Testis (tissue), 3 donors: ENCODE measurements around the gene GINS2. TPM values are rescaled to one million over a fixed set of nuclear protein-coding genes. Genes with fewer than 3 reads are reported as not detected.

ENCODE experiments used
- DNase-seq: peaks from one replicate; pipeline ENCODE4 v3.0.0-alpha.2; 2019
- H3K27ac ChIP-seq, 2 donors: fragments of 200-600 bp; sonication (generic); one replicate each; pipeline ENCODE4 v1.5.1; 2019
- H3K27me3 ChIP-seq: fragments of 200-600 bp; sonication (generic); one replicate; pipeline ENCODE4 v1.5.1; 2019
- H3K36me3 ChIP-seq: fragments of 200-600 bp; sonication (generic); one replicate; pipeline ENCODE4 v1.5.1; 2017; ENCODE audit warnings: low read depth; ENCODE audit errors: missing control alignments
- H3K4me1 ChIP-seq: fragments of 200-600 bp; sonication (generic); one replicate; pipeline ENCODE4 v1.5.1; 2019
- H3K4me3 ChIP-seq, 2 donors: fragments of 200-600 bp; sonication (generic); one replicate each; pipeline ENCODE4 v1.5.1; 2017 to 2019
- H3K9me3 ChIP-seq: fragments of 200-600 bp; sonication (generic); one replicate; pipeline ENCODE4 v1.5.1; 2017
- CTCF ChIP-seq, 3 experiments: fragments of 450-650 bp in 2 of 3; fragments of 200-600 bp in 1 of 3; sonication (generic) in 1 of 3; IDR thresholded peaks; one replicate each; pipeline ENCODE4 v1.5.1; 2016 to 2019; ENCODE audit warnings: antibody characterized with exemption in 3 of 3, mild to moderate bottlenecking in 2 of 3, moderate library complexity in 1 of 3
- POLR2A ChIP-seq: fragments of 450-650 bp; IDR thresholded peaks from one replicate; pipeline ENCODE4 v1.6.1; 2017; ENCODE audit warnings: antibody characterized with exemption, mild to moderate bottlenecking, moderate library complexity
- WGBS, 2 donors: methylation state at CpG; one replicate each; pipeline ENCODE4 v1.1.5; 2018; 5-methylcytosine and 5-hydroxymethylcytosine counted together
- intact Hi-C: fragments of 100-400 bp; cut with DNase I; formaldehyde crosslinking; loops from one replicate; pipeline ENCODE4 v1.15.1; 2023; ENCODE audit warnings: low total_unique reads
- polyA plus RNA-seq: library from polyadenylated mRNA; stranded (reverse); fragments of 350-450 nt; fragmentation: Illumina TruSeq; extraction: RNeasy Lipid Tissue Mini Kit (QIAGEN cat#74804); gene quantifications from one replicate; pipeline ENCODE4 v1.2.3, GENCODE V29; 2014; ENCODE audit warnings: low read depth, low replicate concordance; ENCODE audit not compliant: insufficient read depth
- total RNA-seq, 2 donors: library from RNA; depleted of rRNA; stranded (reverse); fragments of >200 nt; gene quantifications; one replicate each; pipeline ENCODE4 v1.2.3, GENCODE V29; 2016

The GINS2 gene
- total and polyA plus RNA-seq, 3 donors from 2014 or later = 8.9 to 13.8 (median 11.8) TPM

GRCh38 chr16:85715169-85716021, 26.6 kb upstream of the GINS2 start:
- TF ChIP-seq POLR2A = no peak
- no peak for TF ChIP-seq CTCF (IDR thresholded peaks at IDR 0.05)
- no peaks in the 10 kb centered on the region for H3K9me3 ChIP-seq
- no peaks in the 10 kb centered on the region for H3K27me3 ChIP-seq
- intact Hi-C loops = no loop called here
- no peak for DNase-seq
- no peak overlapping the region for H3K4me3 ChIP-seq
- H3K36me3 ChIP-seq = no peaks in the 10 kb centered on the region
- H3K4me1 ChIP-seq = peaks cover 3% of the 10 kb centered on the region
- no peak overlapping the region for H3K27ac ChIP-seq
- WGBS, 2 donors = 55 to 57% methylated on average over 22 of the region's 22 CpGs

DNA sequence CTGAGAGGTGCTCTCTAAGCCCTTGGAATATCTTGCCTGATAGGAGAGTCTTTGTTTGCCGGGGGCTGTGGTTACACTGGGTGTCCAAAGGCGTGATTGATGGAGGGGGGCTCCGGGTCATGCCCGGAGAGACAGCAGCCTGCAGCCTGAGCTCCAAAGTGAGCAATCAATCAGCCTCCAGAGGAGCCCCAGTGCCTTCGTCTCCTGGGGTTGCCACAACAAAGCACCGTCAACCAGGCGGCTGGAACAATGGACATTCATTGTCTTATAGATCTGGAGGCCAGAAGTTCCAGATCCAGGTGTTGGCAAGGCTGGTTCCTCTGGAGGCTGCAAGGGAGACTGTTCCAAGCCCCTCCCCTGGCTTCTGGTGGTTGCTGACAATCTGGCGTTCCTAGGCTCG, 24.0 kb upstream of the GINS2 start:
- 67 to 69% methylated on average over 2 to 9 of the region's 9 CpGs for WGBS, 2 donors

GRCh38 chr16:85711982-85712587, 23.3 kb upstream of the GINS2 start:
- DNase-seq = no peak
- H3K4me3 ChIP-seq = no peak overlapping the region
- no peaks in the 10 kb centered on the region for H3K36me3 ChIP-seq
- H3K4me1 ChIP-seq = no peaks in the 10 kb centered on the region
- no peaks in the 10 kb centered on the region for H3K9me3 ChIP-seq
- H3K27me3 ChIP-seq = no peaks in the 10 kb centered on the region
- TF ChIP-seq CTCF (IDR thresholded peaks at IDR 0.05) = no peak
- no peak for TF ChIP-seq POLR2A
- no peak overlapping the region for H3K27ac ChIP-seq
- WGBS, 2 donors = 96 to 97% methylated on average over 5 to 6 of the region's 6 CpGs
- intact Hi-C loops = no loop called here

More for the DNA sequence above, 24.0 kb upstream of the GINS2 start:
- intact Hi-C loops = no loop called here
- no peak for DNase-seq
- no peaks in the 10 kb centered on the region for H3K27me3 ChIP-seq
- no peaks in the 10 kb centered on the region for H3K36me3 ChIP-seq
- peaks cover 3% of the 10 kb centered on the region for H3K4me1 ChIP-seq
- H3K9me3 ChIP-seq = no peaks in the 10 kb centered on the region
- no peak overlapping the region for H3K27ac ChIP-seq
- TF ChIP-seq CTCF (IDR thresholded peaks at IDR 0.05) = no peak
- TF ChIP-seq POLR2A = no peak
- no peak overlapping the region for H3K4me3 ChIP-seq

DNA sequence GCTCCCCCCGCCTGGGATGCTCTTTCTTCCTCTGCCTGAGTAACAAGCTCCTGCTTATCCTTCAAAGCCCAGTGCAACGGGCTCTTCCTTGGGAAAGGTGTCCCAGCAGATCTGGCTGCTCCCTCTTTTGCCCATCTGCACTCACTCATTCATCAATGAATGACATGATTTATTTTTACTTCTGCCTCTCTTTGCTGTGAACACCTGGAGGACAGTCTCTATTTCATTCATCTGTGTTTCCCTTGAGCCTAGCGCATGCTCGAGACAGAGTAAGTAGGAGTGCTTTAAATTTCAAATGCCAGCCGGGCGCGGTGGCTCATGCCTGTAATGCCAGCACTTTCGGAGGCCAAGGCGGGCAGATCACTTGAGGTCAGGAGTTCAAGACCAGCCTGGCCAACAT, 22.0 kb upstream of the GINS2 start:
- no peaks in the 10 kb centered on the region for H3K36me3 ChIP-seq
- no peak overlapping the region for H3K27ac ChIP-seq
- H3K4me1 ChIP-seq = no peaks in the 10 kb centered on the region
- no peaks in the 10 kb centered on the region for H3K27me3 ChIP-seq
- no peak for DNase-seq
- no peaks in the 10 kb centered on the region for H3K9me3 ChIP-seq
- WGBS, 2 donors = 91 to 95% methylated on average over 9 of the region's 9 CpGs
- H3K4me3 ChIP-seq = no peak overlapping the region
- intact Hi-C loops = no loop called here
- TF ChIP-seq POLR2A = no peak
- no peak for TF ChIP-seq CTCF (IDR thresholded peaks at IDR 0.05)
